GM18517 (cell line): ENCODE results near the gene LAMA2.

Experiments
- ATAC-seq: cut with Tn5 transposase; IDR thresholded peaks from one replicate; pipeline ENCODE4 v1.9.1; 2021; ENCODE audit warnings: mild to moderate bottlenecking, moderate library complexity; ENCODE audit not compliant: unreplicated experiment

Gene LAMA2

DNA sequence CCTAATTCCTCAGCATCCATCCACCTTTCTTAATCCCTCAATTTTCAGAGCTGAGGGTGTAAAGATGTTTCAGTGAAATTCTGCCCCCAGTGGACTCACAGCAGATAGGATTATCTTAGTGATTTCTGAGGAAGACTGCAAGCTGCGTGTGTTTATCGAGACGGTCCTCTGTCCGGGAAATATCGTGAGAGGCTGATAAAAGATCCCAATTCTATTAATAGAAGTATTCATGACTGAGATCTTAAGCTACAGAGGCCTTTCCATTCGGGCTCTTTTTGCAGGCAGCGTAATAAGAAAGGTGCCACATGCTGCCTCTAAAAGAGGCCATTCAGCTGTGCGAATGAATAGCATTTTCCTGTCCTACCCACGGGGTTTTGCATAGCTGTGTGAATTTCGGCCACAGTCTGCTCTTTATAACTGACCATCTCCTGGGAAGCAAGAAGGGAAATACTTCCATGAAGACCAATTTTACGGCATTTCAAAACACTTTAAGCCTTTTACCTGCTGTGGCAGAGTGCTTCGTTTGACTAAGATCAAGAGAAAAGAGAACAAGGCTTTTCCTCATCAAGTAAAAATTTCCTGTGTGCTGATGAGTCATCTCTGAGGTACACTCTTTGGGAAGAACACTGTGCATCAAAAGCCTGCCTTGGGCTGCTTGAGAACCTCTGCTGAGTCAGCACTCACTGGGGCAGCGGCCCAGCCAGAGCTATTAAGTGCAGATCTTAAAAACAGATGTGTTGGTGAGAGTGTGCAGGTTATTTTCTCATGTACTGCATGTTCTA, 618.2 kb downstream of the LAMA2 start:
- no peak for ATAC-seq

DNA sequence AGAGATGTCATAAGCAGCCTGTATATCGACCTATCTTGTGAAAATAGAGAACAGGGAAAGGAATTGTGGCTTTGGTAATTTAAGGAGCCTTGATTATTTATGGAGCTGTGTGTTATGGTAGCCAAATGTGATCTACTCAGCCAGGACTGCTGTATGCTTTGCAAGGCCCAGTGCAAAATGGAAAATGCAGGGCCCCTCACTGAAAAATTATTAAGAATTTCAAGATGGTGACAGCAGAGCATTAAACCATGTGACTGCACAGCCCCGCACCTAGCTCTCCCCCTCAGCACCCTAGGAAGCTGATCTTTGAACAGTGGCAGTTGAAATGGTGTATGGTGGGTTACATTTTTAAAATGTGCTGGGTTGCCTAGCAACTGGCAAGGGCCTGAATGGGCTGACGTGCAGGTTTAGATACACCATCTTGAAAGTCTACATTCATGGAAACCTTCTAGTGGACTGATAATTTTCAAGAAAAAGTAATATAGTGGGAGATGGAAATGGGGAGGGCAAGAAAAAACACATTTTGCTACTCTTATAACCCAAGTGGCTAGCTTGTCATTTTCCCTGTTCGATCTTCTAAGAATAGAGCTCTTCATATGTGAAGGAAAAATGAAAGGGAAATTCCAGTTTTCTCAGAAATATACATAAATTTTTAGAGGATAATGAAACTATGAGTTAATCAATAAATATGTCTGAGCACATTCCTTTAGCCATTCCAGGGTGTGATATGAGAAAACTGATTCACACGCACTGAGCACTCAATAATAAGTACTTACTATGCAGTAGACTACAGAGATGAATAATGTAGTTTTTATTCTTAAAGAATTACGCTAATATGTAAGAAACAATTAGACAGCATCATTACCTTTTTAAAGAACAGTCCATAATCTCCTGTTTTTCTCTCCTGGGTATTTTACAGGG, 619.1 kb downstream of the LAMA2 start:
- ATAC-seq = no peak

DNA sequence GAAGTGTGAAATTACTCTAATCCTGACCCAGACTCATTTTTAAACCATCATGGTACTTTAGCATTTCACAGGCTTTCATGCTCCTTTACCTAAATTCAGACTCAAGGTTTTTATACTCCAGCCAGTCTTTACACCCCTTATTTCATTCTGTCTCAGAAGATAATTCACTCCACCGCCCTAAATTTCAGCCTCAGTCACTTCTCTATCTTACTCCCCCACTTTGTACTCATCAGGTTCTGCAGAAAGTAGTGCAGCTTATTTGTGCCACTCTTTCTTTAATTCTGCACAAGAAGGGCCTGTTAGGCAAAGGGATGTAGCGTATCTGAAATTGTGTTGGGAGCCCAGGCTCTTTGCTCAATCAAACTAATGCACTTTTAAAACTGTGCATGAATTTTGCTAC, 621.5 kb downstream of the LAMA2 start:
- no peak for ATAC-seq

DNA sequence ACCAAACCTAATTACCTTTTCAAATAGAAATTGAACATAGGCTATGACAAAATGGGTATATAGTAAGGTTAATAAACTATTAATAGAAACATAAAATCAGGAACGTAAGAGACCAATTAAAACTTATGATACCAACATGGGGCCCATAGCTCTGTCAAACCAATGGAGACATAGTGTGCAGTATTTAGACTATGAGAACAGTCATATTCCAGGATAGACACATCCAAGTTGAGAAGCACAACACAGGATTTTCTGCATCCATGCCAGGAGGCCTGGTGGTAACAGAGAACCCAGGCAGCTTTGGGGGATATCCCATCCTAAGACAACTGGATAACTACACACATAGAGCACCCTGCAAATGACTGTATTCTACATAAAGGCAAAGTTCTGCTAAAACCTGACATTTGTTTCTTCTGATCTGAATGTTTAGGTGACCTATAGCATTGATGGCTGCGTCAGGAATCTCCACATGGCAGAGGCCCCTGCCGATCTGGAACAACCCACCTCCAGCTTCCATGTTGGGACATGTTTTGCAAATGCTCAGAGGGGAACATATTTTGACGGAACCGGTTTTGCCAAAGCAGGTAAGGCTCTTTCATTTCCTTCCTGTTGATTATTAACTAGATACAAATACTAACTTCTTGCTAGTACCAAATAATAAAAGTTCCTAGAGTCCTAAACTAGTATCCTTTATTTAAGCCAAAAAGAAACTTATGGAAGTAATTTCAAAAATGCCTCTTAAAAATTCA, 624.3 kb downstream of the LAMA2 start:
- ATAC-seq = no peak

DNA sequence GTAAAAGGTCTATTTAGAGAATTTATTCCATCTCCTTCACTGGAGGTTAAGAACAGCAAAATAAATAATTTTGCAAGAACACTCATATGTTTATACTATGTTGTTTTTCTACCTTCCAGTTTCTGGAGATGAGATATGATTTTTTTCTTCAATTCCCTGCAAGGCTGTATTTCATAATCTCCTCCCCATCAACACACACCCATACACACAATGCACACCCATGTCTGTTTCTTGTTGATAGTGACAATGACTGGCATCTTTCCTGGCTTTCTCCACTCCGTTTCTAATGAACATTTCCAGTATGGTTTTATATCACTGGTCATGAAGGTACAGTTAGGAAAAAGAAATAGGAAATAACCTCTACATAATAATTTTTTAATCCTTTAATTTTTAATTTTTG, 624.9 kb downstream of the LAMA2 start:
- no peak for ATAC-seq

DNA sequence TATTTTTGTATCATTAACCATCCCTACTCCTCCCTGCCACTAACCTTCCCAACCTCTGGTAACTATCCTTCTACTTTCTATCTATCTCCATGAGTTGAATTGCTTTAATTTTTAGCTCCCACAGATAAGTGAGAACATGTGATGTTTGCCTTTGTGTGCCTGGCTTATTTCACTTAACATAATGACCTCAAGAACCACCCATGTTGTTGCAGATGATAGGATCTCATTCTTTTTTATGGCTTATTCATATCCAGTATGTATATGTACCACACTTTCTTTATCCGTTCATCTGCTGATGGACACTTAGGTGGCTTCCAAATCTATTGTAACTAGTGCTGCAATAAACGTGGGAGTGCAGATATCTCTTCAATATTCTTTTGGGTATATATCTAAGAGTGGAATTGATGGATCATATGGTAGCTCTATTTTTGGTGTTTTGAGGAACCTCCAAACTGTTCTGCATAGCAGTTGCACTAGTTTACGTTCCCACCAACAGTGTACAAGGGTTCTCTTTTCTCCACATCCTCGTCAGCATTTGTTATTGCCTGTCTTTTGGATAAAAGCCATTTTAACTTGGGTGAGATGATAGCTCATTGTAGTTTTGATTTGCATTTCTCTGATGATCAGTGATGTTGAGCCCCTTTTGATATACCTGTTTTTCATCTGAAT, 625.7 kb downstream of the LAMA2 start:
- no peak for ATAC-seq

DNA sequence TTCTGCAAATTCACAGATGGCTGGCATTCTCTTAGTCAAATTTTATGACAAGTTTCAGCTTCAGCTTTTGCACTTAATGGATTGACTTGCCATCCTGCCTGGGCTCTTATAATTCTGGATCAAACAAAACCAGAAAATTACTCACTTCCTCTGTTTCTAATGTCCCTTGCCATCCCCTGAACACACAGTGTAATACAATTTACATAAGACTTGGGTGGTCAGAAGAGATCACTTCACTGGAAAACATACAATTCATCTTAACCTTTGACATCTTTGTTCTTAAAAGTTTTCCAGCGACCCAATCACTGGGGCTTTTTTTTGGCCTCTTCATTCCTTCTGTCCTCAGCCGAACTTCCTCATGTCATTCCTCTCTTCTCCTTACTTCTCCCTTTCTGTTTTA, 628.0 kb downstream of the LAMA2 start:
- ATAC-seq = no peak

DNA sequence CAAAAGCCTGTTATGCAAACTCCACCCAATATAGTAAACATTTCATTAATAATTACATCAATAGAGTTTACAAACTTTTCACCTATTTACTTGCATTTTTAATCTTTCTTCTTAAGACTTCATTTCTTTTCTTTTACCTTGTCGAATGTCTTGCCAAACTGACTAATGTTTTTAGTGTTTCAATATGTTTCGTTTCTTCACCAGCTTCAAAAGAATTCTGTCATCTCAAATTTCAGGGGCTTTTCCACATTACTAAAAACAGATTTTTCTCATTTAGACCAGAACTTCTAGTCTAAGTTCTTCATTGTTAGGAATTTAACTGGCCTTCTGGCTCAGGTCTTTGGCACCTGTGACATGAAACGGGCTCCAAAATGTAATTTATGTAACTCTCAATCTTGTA, 630.5 kb downstream of the LAMA2 start:
- ATAC-seq = no peak

DNA sequence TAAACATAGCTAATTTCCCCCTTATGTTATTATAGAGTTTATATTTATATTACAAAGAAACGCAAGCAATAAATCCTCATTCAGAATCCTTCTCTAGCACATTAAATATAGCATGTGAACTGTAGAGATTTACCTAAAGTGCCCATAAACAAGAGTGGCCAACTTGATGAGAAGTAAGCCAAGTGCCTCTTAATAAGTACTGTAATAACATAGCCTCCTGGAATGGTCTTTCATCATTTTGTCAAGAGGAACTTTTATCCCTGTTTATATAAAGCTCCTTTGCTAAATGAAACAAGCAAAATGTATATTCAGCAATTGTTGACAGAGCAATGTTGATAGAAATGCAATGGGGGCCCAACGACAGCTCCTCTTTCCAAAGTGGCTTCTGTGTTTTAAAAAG, 632.1 kb downstream of the LAMA2 start:
- no peak for ATAC-seq

DNA sequence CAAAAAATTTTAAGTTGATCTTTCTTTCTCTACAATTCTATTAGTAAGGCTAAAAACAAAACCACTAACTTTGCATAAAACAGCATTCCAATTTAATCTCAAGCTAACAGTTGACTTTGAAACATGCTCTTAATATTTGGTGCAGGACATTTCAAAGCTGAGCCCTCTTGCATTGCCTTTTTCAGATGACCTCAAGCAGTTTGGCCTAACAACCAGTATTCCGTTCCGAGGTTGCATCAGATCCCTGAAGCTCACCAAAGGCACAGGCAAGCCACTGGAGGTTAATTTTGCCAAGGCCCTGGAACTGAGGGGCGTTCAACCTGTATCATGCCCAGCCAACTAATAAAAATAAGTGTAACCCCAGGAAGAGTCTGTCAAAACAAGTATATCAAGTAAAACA, 633.1 kb downstream of the LAMA2 start:
- ATAC-seq = no peak

DNA sequence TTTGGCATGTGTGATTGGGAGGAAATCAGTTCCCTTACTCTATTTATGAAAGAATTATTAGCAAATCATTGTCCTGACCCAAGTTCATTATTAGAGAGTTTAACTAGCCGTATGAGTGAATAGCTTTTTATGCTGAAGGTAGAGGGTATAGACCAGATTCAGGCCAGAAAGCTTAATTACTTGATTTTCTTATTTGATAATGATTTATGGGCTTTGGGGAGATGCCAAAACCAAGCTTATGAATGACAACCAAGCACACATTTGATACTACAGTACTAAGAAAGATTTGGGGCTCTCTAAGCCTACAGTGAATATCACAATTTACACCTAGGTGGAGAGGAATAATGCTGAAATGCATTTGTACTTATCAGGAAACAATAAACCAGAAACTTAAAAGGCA, 633.8 kb downstream of the LAMA2 start:
- no peak for ATAC-seq

DNA sequence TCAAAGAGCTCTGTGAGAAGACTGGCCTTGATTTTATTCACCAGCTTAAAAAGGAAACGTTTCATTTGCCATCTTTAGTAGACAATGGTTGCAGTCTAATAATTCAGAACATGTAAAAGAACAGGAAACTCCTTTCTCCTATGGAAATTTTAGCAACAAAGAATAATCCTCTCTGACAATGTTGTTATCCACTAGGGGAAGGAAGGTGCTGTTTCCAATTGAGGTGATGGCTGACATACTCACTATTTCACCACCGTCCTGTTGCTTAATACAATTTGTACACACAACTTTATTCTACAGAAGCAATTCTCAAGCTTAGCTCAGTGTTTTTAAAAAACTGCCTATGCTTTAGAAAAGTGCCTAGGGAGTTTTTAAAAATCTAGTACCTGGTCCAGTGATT, 634.4 kb downstream of the LAMA2 start:
- no peak for ATAC-seq

DNA sequence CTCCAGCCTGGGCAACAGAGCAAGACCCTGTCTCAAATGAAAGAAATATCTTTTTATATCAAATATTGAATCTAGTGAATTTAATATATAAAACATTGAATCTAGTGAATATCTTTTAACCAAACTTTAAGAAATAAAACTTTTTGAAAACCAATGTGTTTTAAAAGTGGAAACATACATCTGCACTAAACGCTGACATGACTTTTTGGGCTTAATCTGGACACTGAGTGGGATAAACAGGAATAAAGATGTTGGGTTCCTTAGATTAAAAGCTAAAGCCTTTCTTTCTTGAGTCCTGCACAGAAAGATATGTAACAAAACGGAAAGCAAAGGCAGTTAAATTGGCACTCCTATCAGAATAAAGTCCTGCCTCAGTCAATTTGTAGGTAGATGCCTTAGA, 636.8 kb downstream of the LAMA2 start:
- no peak for ATAC-seq

DNA sequence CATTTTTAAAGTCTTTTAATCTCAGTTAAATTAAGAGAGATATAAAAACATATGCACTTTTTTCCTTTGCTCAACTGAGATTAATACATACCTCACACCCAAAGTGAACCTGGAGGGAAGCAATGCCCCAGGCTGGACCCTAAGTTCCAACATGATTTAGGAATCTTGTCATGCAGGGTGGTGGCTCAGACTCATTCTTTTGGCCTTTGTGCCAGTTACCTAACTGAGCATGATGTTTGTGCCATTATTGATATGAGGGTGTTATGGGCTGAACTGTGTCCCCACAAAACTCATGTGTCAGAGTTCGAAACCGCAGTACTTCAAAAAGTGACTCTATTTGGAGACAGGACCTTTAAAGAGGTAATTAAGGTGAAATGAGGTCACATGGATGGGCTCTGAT, 639.0 kb downstream of the LAMA2 start:
- no peak for ATAC-seq

DNA sequence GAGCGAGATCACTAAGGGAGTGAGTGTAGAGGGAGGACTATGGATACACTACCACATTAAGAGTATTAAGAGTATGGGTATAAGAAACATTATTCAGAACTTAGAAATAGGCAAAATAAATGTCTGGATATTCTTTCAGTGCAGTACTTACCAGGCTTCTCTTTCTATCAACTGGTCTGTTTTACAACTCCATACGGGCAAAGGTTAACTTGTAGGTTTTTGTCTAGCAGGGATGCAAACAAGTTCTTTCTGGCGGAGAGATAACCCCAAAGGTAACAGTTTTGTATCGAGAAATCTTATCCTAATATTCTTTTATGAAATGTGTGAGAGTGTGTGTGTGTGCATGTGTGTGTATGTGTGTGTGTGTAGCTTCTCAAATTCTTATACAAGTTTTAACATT, 640.9 kb downstream of the LAMA2 start:
- no peak for ATAC-seq

DNA sequence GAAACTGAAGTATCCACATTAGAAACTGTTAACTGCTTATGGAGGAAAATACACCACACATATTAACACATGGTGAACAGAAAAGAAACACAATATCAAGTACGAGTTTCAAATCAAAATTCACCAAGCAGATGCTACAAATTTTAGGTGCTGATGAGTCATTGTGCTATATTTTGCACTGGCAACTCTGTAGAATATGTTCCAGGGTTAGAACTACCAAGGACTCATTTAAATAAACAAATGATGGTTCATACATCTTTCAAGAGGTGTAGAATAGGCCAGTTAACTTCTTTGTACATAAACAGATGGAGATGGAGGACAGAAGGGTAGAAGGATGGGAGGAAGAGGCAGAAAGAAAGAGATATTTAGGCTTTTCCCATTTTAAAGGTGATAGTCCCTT, 642.1 kb downstream of the LAMA2 start:
- no peak for ATAC-seq

DNA sequence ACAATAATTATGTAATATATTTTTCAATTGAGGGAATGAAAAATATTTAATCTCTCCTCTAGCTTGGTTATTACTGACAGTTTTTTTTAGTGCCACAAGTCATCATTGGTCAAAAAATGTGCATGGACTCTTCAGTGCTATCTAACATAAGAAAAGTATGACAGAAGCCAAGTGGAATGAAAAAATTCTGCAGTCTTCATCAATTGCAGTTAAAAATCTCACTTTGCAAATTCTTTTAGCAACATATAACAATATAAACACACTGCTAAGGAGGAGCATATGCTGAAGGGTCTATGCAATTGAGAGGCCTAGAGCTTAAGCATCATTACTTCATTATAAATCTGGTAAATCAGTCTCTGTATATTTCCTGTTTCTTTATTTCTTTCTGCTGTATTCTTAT, 652.0 kb downstream of the LAMA2 start:
- no peak for ATAC-seq

DNA sequence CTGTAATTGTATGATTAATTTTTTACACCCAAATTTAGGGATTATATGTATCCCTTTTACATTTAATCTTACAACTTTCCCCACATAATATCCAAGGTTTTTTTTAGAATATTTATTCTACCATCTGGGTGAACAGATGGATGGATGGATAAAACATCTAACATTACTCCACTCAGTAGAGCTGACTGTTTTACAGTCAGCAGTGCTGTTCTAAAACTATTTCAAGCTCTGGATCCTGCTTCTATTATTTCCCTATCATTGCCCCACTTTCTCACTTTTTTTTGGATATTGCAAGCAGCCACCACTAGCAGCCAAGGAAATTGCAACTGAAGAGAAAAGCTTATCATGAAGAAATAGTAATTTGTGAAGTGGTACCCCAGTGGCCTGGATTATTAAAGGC, 653.3 kb downstream of the LAMA2 start:
- no peak for ATAC-seq

DNA sequence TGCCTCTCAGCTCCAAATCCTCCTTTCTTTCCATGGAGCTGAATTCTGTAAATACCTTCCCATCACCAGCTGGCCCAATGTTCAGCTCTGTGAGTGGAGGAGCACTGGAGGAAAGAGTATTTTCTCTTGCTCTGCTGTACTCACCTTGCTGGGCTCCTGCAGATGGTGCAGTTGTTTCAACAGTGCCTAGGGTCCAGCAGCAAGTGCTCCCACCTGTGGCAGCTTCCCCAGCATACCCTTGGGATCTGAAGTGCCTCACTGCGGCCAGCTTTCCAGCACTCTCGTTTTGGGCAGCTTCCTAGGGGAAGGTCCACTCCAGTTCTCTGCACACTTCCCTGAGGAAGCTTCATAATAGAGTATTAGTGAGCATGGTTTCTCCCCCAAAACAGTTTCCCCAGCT, 656.1 kb downstream of the LAMA2 start:
- ATAC-seq = no peak

DNA sequence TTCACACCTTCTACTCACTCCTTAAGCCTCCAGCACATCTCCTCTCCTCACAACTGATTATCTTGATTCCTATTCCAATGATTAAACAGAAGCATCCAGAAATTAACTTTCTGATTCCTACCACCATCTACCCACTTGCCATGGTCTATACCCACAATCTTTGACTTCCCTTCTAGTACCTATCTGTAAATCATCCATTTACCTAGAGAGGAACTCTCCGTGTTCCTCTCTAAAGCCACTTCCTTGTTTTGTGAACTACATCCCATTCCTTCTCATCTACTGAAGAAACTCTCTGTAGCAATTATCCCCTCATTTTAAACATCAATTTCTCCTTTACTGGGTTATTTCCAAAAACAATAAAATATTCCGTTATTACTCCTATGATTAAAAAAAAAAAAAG, 659.8 kb downstream of the LAMA2 start:
- no peak for ATAC-seq

DNA sequence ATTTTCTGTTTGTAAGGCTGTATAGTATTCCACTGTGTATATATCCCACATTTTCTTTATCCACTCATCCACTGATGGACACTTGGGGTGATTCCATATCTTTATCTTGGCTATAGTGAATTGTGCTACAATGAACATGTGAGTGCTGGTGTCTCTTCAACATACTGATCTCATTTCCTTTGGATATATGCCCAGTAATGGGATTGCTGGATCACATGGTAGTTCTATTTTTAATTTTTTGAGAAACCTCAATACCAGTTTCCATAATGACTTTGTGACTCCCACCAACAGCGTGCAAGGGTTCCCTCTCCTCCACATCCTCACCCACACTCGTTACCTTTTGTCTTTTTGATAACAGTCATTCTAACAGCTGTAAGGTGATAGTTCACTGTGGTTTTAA, 661.0 kb downstream of the LAMA2 start:
- no peak for ATAC-seq
